IMR-90 (cell line): ENCODE measurements around the gene SERPINA4. TPM values are rescaled to one million over a fixed set of nuclear protein-coding genes. Genes with fewer than 3 reads are reported as not detected.

Experiments used
- ATAC-seq: fragments of 200-7000 bp; cut with Tn5 transposase; 2 replicates; pipeline ENCODE4 v1.9.1; 2020; ENCODE audit warnings: low read depth, mild to moderate bottlenecking, moderate library complexity
- BruUV-seq: library from RNA; stranded (reverse); fragments of 400-500 nt; replicated peaks from 2 replicates; lab custom pipeline; 2021; lab: Mats Ljungman, UMichigan
- CTCF ChIA-PET: fragments of 300-600 bp; formaldehyde crosslinking; extraction: SDS; loops from one replicate; lab custom pipeline; 2021; ENCODE audit warnings: antibody characterized with exemption; lab: Yijun Ruan, JAX
- POLR2A ChIA-PET: fragments of 300-600 bp; sonication (Branson Sonifier 250); formaldehyde crosslinking; loops from one replicate; lab custom pipeline; 2022; ENCODE audit warnings: antibody characterized with exemption; ENCODE audit not compliant: unreplicated experiment; lab: Charles Lee
- DNase-seq: peaks from one replicate; pipeline ENCODE4 v3.0.0; 2013
- H2AFZ ChIP-seq: replicated peaks from 2 replicates; pipeline ENCODE3; 2013; ENCODE audit warnings: low read length, mild to moderate bottlenecking; ENCODE audit not compliant: poor library complexity
- H2AK5ac ChIP-seq: 2 replicates; pipeline ENCODE4 v1.6.1; 2013; ENCODE audit warnings: low read depth, low read length, inconsistent platforms
- H2AK9ac ChIP-seq: replicated peaks from 2 replicates; pipeline ENCODE3; 2013; ENCODE audit warnings: mild to moderate bottlenecking, low read depth, low read length, moderate library complexity; ENCODE audit not compliant: poor library complexity
- H2BK120ac ChIP-seq: 2 replicates; pipeline ENCODE4 v1.6.1; 2013; ENCODE audit warnings: low read depth, low read length, inconsistent platforms
- H2BK15ac ChIP-seq: 3 replicates; pipeline ENCODE4 v1.6.1; 2013; ENCODE audit warnings: low read depth, low read length, inconsistent platforms
- H2BK20ac ChIP-seq: 2 replicates; pipeline ENCODE4 v1.6.1; 2013; ENCODE audit warnings: low read depth, mild to moderate bottlenecking, inconsistent platforms, low read length, moderate library complexity
- H2BK5ac ChIP-seq: 2 replicates; pipeline ENCODE4 v1.6.1; 2013; ENCODE audit warnings: mild to moderate bottlenecking, low read depth, low read length, inconsistent platforms; ENCODE audit not compliant: poor library complexity, severe bottlenecking
- H3K14ac ChIP-seq: replicated peaks from 2 replicates; pipeline ENCODE4 v1.6.1; 2013; ENCODE audit warnings: low read depth, low read length, inconsistent platforms
- H3K18ac ChIP-seq: 2 replicates; pipeline ENCODE4 v1.6.1; 2013; ENCODE audit warnings: low read depth, low read length, control low read depth
- H3K23ac ChIP-seq: 2 replicates; pipeline ENCODE4 v1.6.1; 2013; ENCODE audit warnings: low read depth, low read length, inconsistent platforms
- H3K27ac ChIP-seq: 2 replicates; pipeline ENCODE4 v1.5.1; 2013; ENCODE audit warnings: mild to moderate bottlenecking, control low read depth, low read length; ENCODE audit not compliant: insufficient read depth
- H3K27me3 ChIP-seq: 2 replicates; pipeline ENCODE4 v1.6.1; 2013; ENCODE audit warnings: low read length; ENCODE audit not compliant: control insufficient read depth, insufficient read depth
- H3K36me3 ChIP-seq: 2 replicates; pipeline ENCODE4 v1.6.1; 2013; ENCODE audit warnings: low read length, mixed read lengths; ENCODE audit not compliant: control insufficient read depth, insufficient read depth
- H3K4ac ChIP-seq: 2 replicates; pipeline ENCODE4 v1.6.1; 2013; ENCODE audit warnings: low read depth, low read length, inconsistent platforms
- H3K4me1 ChIP-seq: 2 replicates; pipeline ENCODE4 v1.6.1; 2013; ENCODE audit warnings: low read length, mixed read lengths; ENCODE audit not compliant: control insufficient read depth, insufficient read depth
- H3K4me2 ChIP-seq: 2 replicates; pipeline ENCODE4 v1.6.1; 2013; ENCODE audit warnings: low read depth, mild to moderate bottlenecking, control low read depth, low read length, moderate library complexity
- H3K4me3 ChIP-seq: 2 replicates; pipeline ENCODE4 v1.5.1; 2013; ENCODE audit warnings: low read depth, mild to moderate bottlenecking, control low read depth, low read length, moderate library complexity; ENCODE audit not compliant: insufficient read depth
- H3K56ac ChIP-seq: 2 replicates; pipeline ENCODE4 v1.6.1; 2013; ENCODE audit warnings: low read length, inconsistent platforms; ENCODE audit not compliant: insufficient read depth; ENCODE audit errors: extremely low read depth
- H3K79me1 ChIP-seq, 2 experiments: 2 replicates each; pipeline ENCODE4 v1.6.1; 2013; ENCODE audit warnings: low read length in 2 of 2, inconsistent platforms in 1 of 2, low read depth in 1 of 2
- H3K9ac ChIP-seq: 2 replicates; pipeline ENCODE4 v1.6.1; 2013; ENCODE audit warnings: low read depth, low read length, control low read depth
- H3K9me1 ChIP-seq: 2 replicates; pipeline ENCODE4 v1.6.1; 2013; ENCODE audit warnings: low read length, inconsistent platforms; ENCODE audit not compliant: insufficient read depth
- H3K9me3 ChIP-seq: 2 replicates; pipeline ENCODE4 v1.6.1; 2013; ENCODE audit warnings: low read length; ENCODE audit not compliant: control insufficient read depth, insufficient read depth
- H4K20me1 ChIP-seq: 2 replicates; pipeline ENCODE4 v1.6.1; 2013; ENCODE audit warnings: low read length, inconsistent platforms; ENCODE audit not compliant: insufficient read depth
- H4K5ac ChIP-seq: 2 replicates; pipeline ENCODE4 v1.6.1; 2013; ENCODE audit warnings: mild to moderate bottlenecking, low read depth, low read length, control low read depth
- H4K8ac ChIP-seq, 2 experiments: 2 replicates each; pipeline ENCODE4 v1.6.1; 2013; ENCODE audit warnings: low read depth in 2 of 2, low read length in 2 of 2, control low read depth in 1 of 2, inconsistent platforms in 1 of 2
- H4K91ac ChIP-seq: 2 replicates; pipeline ENCODE4 v1.6.1; 2013; ENCODE audit warnings: low read depth, low read length, inconsistent platforms; ENCODE audit not compliant: insufficient read depth
- RCOR1 ChIP-seq: IDR thresholded peaks from 2 replicates; pipeline ENCODE4 v1.6.1; 2012; ENCODE audit warnings: mild to moderate bottlenecking, low read length, improper control_type of control experiment; ENCODE audit not compliant: insufficient replicate concordance
- WGBS, 2 experiments: methylation state at CpG; one replicate each; pipeline versions ENCODE4 v1.1.5 to v1.1.7; 2013; ENCODE audit warnings: missing lambda C conversion rate in 2 of 2; ENCODE audit not compliant: insufficient read length in 1 of 2; ENCODE audit errors: extremely low coverage in 2 of 2; 5-methylcytosine and 5-hydroxymethylcytosine counted together
- dilution Hi-C: fragments of 300-500 bp; cut with HindIII; formaldehyde crosslinking; loops from one replicate; pipeline ENCODE4 v1.14.3; 2018; ENCODE audit warnings: low sequenced_read_pairs; ENCODE audit not compliant: unreplicated experiment
- in situ Hi-C: fragments of 300-500 bp; cut with MboI; formaldehyde crosslinking; loops from 3 replicates; pipeline ENCODE4 v1.14.3; 2019; ENCODE audit warnings: low sequenced_read_pairs, inconsistent platforms, mixed read lengths
- intact Hi-C: fragments of 100-400 bp; cut with micrococcal nuclease; formaldehyde crosslinking; loops from 2 replicates; pipeline ENCODE4 v1.10.0; 2022
- polyA plus RNA-seq, 3 experiments: library from polyadenylated mRNA; depleted of rRNA; stranded (reverse); fragments of >200 nt; gene quantifications; 2 replicates each; pipeline ENCODE4 v1.2.3, GENCODE V29; 2012; ENCODE audit warnings: low replicate concordance in 1 of 3
- total RNA-seq: library from RNA; depleted of rRNA; stranded (reverse); fragments of >200 nt; gene quantifications from 2 replicates; pipeline ENCODE4 v1.2.3, GENCODE V29; 2012

The SERPINA4 gene
- total and polyA plus RNA-seq, 2 of the 4 experiments (the other 2 are of a cell fraction), result not detected

DNA sequence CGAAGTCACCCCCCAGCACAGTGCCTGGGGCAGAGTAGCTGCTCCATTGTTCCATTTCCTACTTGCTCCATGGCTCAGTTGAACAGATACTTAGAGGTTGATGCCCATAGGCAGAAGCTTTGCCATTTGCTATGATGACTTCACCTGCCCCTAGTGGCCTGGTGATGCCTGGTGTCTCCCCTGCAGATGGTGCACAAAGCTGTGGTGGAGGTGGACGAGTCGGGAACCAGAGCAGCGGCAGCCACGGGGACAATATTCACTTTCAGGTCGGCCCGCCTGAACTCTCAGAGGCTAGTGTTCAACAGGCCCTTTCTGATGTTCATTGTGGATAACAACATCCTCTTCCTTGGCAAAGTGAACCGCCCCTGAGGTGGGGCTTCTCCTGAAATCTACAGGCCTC, 30.6 kb downstream of the SERPINA4 start:
- in situ Hi-C loops (no loop called here), dilution Hi-C loops (no loop called here), intact Hi-C loops (no loop called here)
- Histone ChIP-seq H3K27ac (no peak overlapping the region), H3K27me3 (peaks cover 8% of the 10 kb centered on the region), H2AK9ac (no peak overlapping the region), H3K9me3 (no peaks in the 10 kb centered on the region), H2AFZ (no peak overlapping the region), H3K18ac (no peak overlapping the region), H2BK20ac (no peak overlapping the region), H2BK15ac (no peak overlapping the region), H3K36me3 (no peaks in the 10 kb centered on the region), H3K56ac (no peak overlapping the region), H4K20me1 (no peaks in the 10 kb centered on the region), H3K4me3 (no peak overlapping the region), H3K14ac (no peak overlapping the region), H3K4me2 (no peak overlapping the region), H3K4me1 (no peaks in the 10 kb centered on the region), H4K8ac (no peak overlapping the region), H3K9ac (no peak overlapping the region), H3K23ac (no peak overlapping the region), H2AK5ac (no peak overlapping the region), H4K91ac (no peak overlapping the region), H4K5ac (no peak overlapping the region), H3K4ac (no peak overlapping the region), H2BK5ac (no peak overlapping the region), H3K9me1 (no peaks in the 10 kb centered on the region), H3K79me1 (no peaks in the 10 kb centered on the region), H2BK120ac (no peak overlapping the region)
- WGBS, 2 experiments, result 50% methylated on average over 2 of the region's 8 CpGs; no CpG with 5 or more reads in 1 of the 2 experiments
- ChIA-PET POLR2A (no interaction called here), CTCF (no interaction called here)
- ATAC-seq (no peak), DNase-seq (no peak)
- no TSS peak for BruUV-seq
- no peak for TF ChIP-seq RCOR1
